ENCODE data around the gene INIP.

DNA sequence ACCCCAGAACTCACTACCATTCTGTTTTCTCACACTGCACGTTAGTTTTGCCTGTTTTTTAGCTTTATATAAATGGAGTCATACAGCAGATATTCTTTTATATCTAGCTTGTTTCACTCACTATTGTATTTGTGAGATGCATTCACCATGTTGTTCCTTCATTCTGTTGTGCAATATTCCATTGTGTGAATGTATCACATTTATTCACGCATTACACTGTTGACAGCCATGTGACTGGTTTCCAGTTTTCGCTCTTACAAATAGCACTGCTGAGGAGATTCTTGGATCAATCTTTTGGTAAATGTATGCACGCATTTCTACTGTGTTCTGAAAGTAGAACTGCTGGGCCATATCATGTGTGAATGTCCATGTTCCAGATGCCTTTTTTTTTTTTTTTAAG lies 26.3 kb upstream of the INIP start:
- TF ChIP-seq GATA3 (IDR thresholded peaks at IDR 0.05; ENCODE audit: low read depth, low read length) (no peak), GATA2 (IDR thresholded peaks at IDR 0.05; ENCODE audit: low read depth, low read length) (no peak)
